Endothelial cell (in vitro differentiated cells): ENCODE measurements around the gene TRAPPC1. TPM values are rescaled to one million over a fixed set of nuclear protein-coding genes. Genes with fewer than 3 reads are reported as not detected.

Experiments
- DNase-seq: peaks from one replicate; pipeline ENCODE4 v3.0.0; 2021; ENCODE audit warnings: low spot score
- H3K27ac Mint-ChIP-seq: one replicate; pipeline ENCODE4 v1.8.0; 2021; ENCODE audit warnings: mixed read lengths, inconsistent platforms; ENCODE audit not compliant: unreplicated experiment
- H3K27me3 Mint-ChIP-seq: one replicate; pipeline ENCODE4 v1.8.0; 2021; ENCODE audit warnings: mild to moderate bottlenecking, moderate library complexity, mixed read lengths, inconsistent platforms; ENCODE audit not compliant: unreplicated experiment
- H3K36me3 Mint-ChIP-seq: one replicate; pipeline ENCODE4 v1.8.0; 2021; ENCODE audit warnings: mild to moderate bottlenecking, low read depth, mixed read lengths, inconsistent platforms; ENCODE audit not compliant: unreplicated experiment
- H3K4me1 Mint-ChIP-seq: one replicate; pipeline ENCODE4 v1.8.0; 2021; ENCODE audit warnings: mild to moderate bottlenecking, mixed read lengths, inconsistent platforms; ENCODE audit not compliant: unreplicated experiment
- H3K4me3 Mint-ChIP-seq: one replicate; pipeline ENCODE4 v1.8.0; 2021; ENCODE audit warnings: mild to moderate bottlenecking, mixed read lengths, inconsistent platforms; ENCODE audit not compliant: unreplicated experiment
- H3K9me3 Mint-ChIP-seq: one replicate; pipeline ENCODE4 v1.8.0; 2021; ENCODE audit warnings: mixed read lengths, inconsistent platforms; ENCODE audit not compliant: unreplicated experiment
- CTCF ChIP-seq: fragments of 200-600 bp; sonication (generic); IDR thresholded peaks from one replicate; pipeline ENCODE4 v1.5.0; 2021; ENCODE audit warnings: antibody characterized with exemption; ENCODE audit not compliant: unreplicated experiment
- total RNA-seq: library from RNA; stranded (reverse); fragmentation: NEBNext Ultra II Directional; extraction: Animal tissue kit (Norgen Biotek cat#: 25700); gene quantifications from one replicate; pipeline ENCODE4 v1.2.1, GENCODE V29; 2021; ENCODE audit not compliant: unreplicated experiment

The TRAPPC1 gene
- total RNA-seq, 1 donor from 2014 or later: 171 TPM

DNA sequence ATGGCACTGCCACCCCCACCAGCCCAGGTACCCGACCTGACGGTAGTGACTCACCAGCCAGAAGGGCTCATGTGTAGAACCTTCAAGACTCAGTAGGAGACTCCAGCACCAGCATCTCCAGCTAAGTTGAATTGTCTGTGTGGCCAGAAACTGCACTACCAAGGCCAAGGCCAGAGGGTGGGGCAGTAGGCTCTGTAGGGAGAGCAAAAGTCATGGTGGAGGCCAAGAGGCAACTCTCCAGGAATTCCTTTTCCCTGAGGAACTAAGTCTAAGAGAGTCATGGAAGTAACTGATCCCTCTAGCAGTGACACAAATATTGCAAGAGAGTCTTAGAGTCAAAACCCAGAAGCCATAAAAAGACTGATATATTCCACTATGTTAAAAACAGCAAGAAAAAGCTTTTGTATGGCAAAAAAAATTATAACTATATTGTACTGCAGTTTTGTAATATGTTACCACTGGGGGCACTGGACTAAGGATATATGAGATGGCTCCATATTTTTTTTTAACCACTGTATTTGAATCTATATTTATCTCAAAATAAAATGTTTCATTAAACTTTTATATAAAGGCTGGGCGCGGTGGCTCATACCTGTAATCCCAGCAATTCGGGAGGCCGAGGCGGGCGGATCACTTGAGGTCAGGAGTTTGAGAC is 40.5 kb upstream of the TRAPPC1 start:
- H3K36me3 Mint-ChIP-seq: peaks cover 5% of the 10 kb centered on the region
- no peak overlapping the region for H3K27ac Mint-ChIP-seq
- DNase-seq: no peak
- no peaks in the 10 kb centered on the region for H3K4me1 Mint-ChIP-seq
- H3K4me3 Mint-ChIP-seq: no peak overlapping the region
- TF ChIP-seq CTCF: no peak
- no peaks in the 10 kb centered on the region for H3K9me3 Mint-ChIP-seq
- no peaks in the 10 kb centered on the region for H3K27me3 Mint-ChIP-seq

- H3K27ac Mint-ChIP-seq: no peak overlapping the region
- no peak overlapping the region for H3K4me3 Mint-ChIP-seq
- H3K36me3 Mint-ChIP-seq: peaks cover 5% of the 10 kb centered on the region
- no peak for TF ChIP-seq CTCF
- no peaks in the 10 kb centered on the region for H3K9me3 Mint-ChIP-seq
- no peaks in the 10 kb centered on the region for H3K4me1 Mint-ChIP-seq
- no peak for DNase-seq
- no peaks in the 10 kb centered on the region for H3K27me3 Mint-ChIP-seq
Measured at GRCh38 chr17:7971651-7972050, 39.9 kb upstream of the TRAPPC1 start.

DNA sequence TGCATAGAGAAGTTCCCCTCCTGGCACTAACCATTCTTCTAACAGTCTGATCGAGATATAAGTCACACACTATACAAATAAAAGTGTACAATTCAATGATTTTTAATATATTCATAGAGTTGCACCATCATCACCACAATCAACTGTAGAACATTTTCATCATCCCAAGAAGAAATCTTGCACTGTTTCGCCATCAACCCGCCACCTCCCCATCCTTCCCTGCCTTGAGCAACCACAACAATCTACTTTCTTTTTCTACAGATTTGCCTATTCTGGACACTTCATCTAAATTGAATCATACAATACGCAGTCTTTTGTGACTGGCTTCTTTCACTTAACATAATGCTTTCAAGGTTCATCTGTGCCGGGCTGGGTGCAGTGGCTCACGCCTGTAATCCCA is 37.7 kb upstream of the TRAPPC1 start:
- Mint-ChIP-seq H3K27me3 (no peaks in the 10 kb centered on the region), H3K4me3 (no peak overlapping the region), H3K36me3 (peaks cover 1% of the 10 kb centered on the region), H3K9me3 (no peaks in the 10 kb centered on the region), H3K4me1 (no peaks in the 10 kb centered on the region), H3K27ac (no peak overlapping the region)
- DNase-seq: no peak
- TF ChIP-seq CTCF: no peak

GRCh38 chr17:7967751-7968150 is 36.0 kb upstream of the TRAPPC1 start:
- Mint-ChIP-seq H3K27me3 (peaks cover 2% of the 10 kb centered on the region), H3K36me3 (no peaks in the 10 kb centered on the region), H3K4me1 (no peaks in the 10 kb centered on the region), H3K27ac (no peak overlapping the region), H3K9me3 (no peaks in the 10 kb centered on the region), H3K4me3 (no peak overlapping the region)
- DNase-seq: no peak
- no peak for TF ChIP-seq CTCF

- Mint-ChIP-seq H3K4me1 (peaks cover 8% of the 10 kb centered on the region), H3K27ac (no peak overlapping the region)
Measured at GRCh38 chr17:7961421-7961820, 29.7 kb upstream of the TRAPPC1 start.

More at GRCh38 chr17:7961421-7961820, 29.7 kb upstream of the TRAPPC1 start:
- Mint-ChIP-seq H3K27me3 (peaks cover 3% of the 10 kb centered on the region), H3K9me3 (no peaks in the 10 kb centered on the region), H3K4me3 (no peak overlapping the region), H3K36me3 (no peaks in the 10 kb centered on the region)
- DNase-seq: no peak
- TF ChIP-seq CTCF: no peak
